ENCODE results near the gene TMEM72. TPM values are rescaled to one million over a fixed set of nuclear protein-coding genes. Genes with fewer than 3 reads are reported as not detected.

TMEM72 gene
- total and polyA plus RNA-seq, 2 of the 13 experiments (the other 11 are each of a cell fraction or from before 2014, with no cell fraction given): 0.04 TPM; not detected in 1

DNA sequence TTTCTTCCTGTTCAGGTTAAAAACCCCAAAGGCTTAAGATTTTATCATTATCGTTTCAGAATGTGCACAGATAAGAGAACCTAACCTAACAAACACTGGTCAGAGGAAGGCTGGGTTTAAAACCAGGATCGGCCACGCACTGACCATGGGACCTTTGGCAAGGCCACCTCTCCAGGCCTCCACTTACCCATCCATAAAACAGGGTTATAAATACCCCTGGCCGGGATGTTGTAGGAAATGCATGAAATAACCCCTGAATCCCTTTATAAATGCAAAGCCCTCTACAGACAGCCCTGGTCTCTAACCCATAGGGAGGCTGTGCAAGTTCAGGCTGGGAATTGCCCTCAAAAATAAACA is 67.1 kb downstream of the TMEM72 start (continued):
- TF ChIP-seq HMGXB4 (CRISPR knock-in tag; IDR thresholded peaks at IDR 0.05; ENCODE audit: borderline replicate concordance in 1 of 2, low read depth in 1 of 2) (peak in 1 of 2 experiments; percentile 30; a peak in 2 of 4 replicates), NFIC (IDR thresholded peaks at IDR 0.05; ENCODE audit: low read length) (peak; percentile 28; the same call in 1 of the 2 replicates), ZNF792 (CRISPR knock-in tag; IDR thresholded peaks at IDR 0.05) (no peak), ZMAT5 (CRISPR knock-in tag; IDR thresholded peaks at IDR 0.05; ENCODE audit: borderline replicate concordance, low read depth) (peak; percentile 79; the same call in 1 of the 2 replicates), PLRG1 (conservative IDR thresholded peaks at IDR 0.05) (no peak), RBM22 (optimal IDR thresholded peaks at IDR 0.05; ENCODE audit: low read length) (peak; percentile 10), RFXANK (CRISPR knock-in tag; IDR thresholded peaks at IDR 0.05) (no peak), CC2D1A (CRISPR knock-in tag; IDR thresholded peaks at IDR 0.05) (no peak), FOXJ3 (CRISPR knock-in tag; IDR thresholded peaks at IDR 0.05; ENCODE audit: borderline replicate concordance) (0 out of 2 replicates have a peak, but pooled peaks have one; percentile 2), STAG1 (CRISPR knock-in tag; IDR thresholded peaks at IDR 0.05) (no peak), NCOA5 (CRISPR knock-in tag; IDR thresholded peaks at IDR 0.05) (0 out of 2 replicates have a peak, but pooled peaks have one; percentile 20), ZNF839 (CRISPR knock-in tag; IDR thresholded peaks at IDR 0.05; ENCODE audit: borderline replicate concordance) (0 out of 2 replicates have a peak, but pooled peaks have one; percentile 41), ERF (CRISPR knock-in tag; IDR thresholded peaks at IDR 0.05) (no peak), PCBP1 (IDR thresholded peaks at IDR 0.05; ENCODE audit: borderline replicate concordance, low read depth, low read length) (no peak), ZSCAN29 (CRISPR knock-in tag; conservative IDR thresholded peaks at IDR 0.05) (no peak), RORA (CRISPR knock-in tag; IDR thresholded peaks at IDR 0.05) (peak; percentile 66; the same call in 1 of the 2 replicates)
- TF ChIP-seq, protein P1, sequence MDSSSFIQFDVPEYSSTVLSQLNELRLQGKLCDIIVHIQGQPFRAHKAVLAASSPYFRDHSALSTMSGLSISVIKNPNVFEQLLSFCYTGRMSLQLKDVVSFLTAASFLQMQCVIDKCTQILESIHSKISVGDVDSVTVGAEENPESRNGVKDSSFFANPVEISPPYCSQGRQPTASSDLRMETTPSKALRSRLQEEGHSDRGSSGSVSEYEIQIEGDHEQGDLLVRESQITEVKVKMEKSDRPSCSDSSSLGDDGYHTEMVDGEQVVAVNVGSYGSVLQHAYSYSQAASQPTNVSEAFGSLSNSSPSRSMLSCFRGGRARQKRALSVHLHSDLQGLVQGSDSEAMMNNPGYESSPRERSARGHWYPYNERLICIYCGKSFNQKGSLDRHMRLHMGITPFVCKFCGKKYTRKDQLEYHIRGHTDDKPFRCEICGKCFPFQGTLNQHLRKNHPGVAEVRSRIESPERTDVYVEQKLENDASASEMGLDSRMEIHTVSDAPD (CRISPR knock-in tag; IDR thresholded peaks at IDR 0.05): no peak
- TF ChIP-seq, protein P2, sequence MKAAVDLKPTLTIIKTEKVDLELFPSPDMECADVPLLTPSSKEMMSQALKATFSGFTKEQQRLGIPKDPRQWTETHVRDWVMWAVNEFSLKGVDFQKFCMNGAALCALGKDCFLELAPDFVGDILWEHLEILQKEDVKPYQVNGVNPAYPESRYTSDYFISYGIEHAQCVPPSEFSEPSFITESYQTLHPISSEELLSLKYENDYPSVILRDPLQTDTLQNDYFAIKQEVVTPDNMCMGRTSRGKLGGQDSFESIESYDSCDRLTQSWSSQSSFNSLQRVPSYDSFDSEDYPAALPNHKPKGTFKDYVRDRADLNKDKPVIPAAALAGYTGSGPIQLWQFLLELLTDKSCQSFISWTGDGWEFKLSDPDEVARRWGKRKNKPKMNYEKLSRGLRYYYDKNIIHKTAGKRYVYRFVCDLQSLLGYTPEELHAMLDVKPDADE (CRISPR knock-in tag; IDR thresholded peaks at IDR 0.05): peak; percentile 62; the same call in 1 of the 2 replicates
